IPS-18c (cell line): ENCODE results near the gene MBNL1.

Experiments used
- H3K4me3 ChIP-seq: 2 replicates; pipeline ENCODE4 v1.7.0; 2013; ENCODE audit warnings: low read depth, mild to moderate bottlenecking, low read length, moderate library complexity; ENCODE audit not compliant: insufficient read depth
- H3K9me3 ChIP-seq: one replicate; pipeline ENCODE4 v1.6.1; 2013; ENCODE audit warnings: mild to moderate bottlenecking, low read length, moderate library complexity; ENCODE audit not compliant: control insufficient read depth, insufficient read depth

The MBNL1 gene

GRCh38 chr3:152345233-152345632, 76.5 kb downstream of the MBNL1 start:
- Histone ChIP-seq H3K4me3 (no peak overlapping the region), H3K9me3 (no peaks in the 10 kb centered on the region)

- H3K9me3 ChIP-seq: no peaks in the 10 kb centered on the region
Measured at GRCh38 chr3:152346058-152346457, 77.3 kb downstream of the MBNL1 start.

GRCh38 chr3:152346740-152347139, 78.0 kb downstream of the MBNL1 start:
- no peaks in the 10 kb centered on the region for H3K9me3 ChIP-seq
- H3K4me3 ChIP-seq: no peak overlapping the region

More at GRCh38 chr3:152346058-152346457, 77.3 kb downstream of the MBNL1 start:
- no peak overlapping the region for H3K4me3 ChIP-seq

GRCh38 chr3:152348436-152349177, 79.9 kb downstream of the MBNL1 start:
- Histone ChIP-seq H3K4me3 (no peak overlapping the region), H3K9me3 (no peaks in the 10 kb centered on the region)

- Histone ChIP-seq H3K9me3 (no peaks in the 10 kb centered on the region), H3K4me3 (no peak overlapping the region)
Measured at GRCh38 chr3:152349392-152349791, 80.7 kb downstream of the MBNL1 start.

- H3K4me3 ChIP-seq: no peak overlapping the region
- no peaks in the 10 kb centered on the region for H3K9me3 ChIP-seq
Measured at GRCh38 chr3:152350139-152350538, 81.4 kb downstream of the MBNL1 start.

GRCh38 chr3:152350776-152351175, 82.0 kb downstream of the MBNL1 start:
- Histone ChIP-seq H3K9me3 (no peaks in the 10 kb centered on the region), H3K4me3 (no peak overlapping the region)

GRCh38 chr3:152352554-152352953, 83.8 kb downstream of the MBNL1 start:
- H3K4me3 ChIP-seq: no peak overlapping the region
- H3K9me3 ChIP-seq: no peaks in the 10 kb centered on the region

- no peak overlapping the region for H3K4me3 ChIP-seq
- no peaks in the 10 kb centered on the region for H3K9me3 ChIP-seq
Measured at GRCh38 chr3:152353578-152353977, 84.8 kb downstream of the MBNL1 start.

GRCh38 chr3:152355744-152356665, 87.3 kb downstream of the MBNL1 start:
- Histone ChIP-seq H3K9me3 (no peaks in the 10 kb centered on the region), H3K4me3 (no peak overlapping the region)

GRCh38 chr3:152356870-152357276, 88.1 kb downstream of the MBNL1 start:
- no peaks in the 10 kb centered on the region for H3K9me3 ChIP-seq
- H3K4me3 ChIP-seq: no peak overlapping the region

- H3K4me3 ChIP-seq: no peak overlapping the region
- H3K9me3 ChIP-seq: no peaks in the 10 kb centered on the region
Measured at GRCh38 chr3:152357587-152357986, 88.9 kb downstream of the MBNL1 start.

- Histone ChIP-seq H3K4me3 (no peak overlapping the region), H3K9me3 (no peaks in the 10 kb centered on the region)
Measured at GRCh38 chr3:152359385-152360248, 90.9 kb downstream of the MBNL1 start.

GRCh38 chr3:152360302-152360701, 91.6 kb downstream of the MBNL1 start:
- H3K9me3 ChIP-seq: no peaks in the 10 kb centered on the region
- no peak overlapping the region for H3K4me3 ChIP-seq

GRCh38 chr3:152360966-152361365, 92.2 kb downstream of the MBNL1 start:
- H3K4me3 ChIP-seq: no peak overlapping the region
- H3K9me3 ChIP-seq: no peaks in the 10 kb centered on the region

GRCh38 chr3:152362086-152362485, 93.4 kb downstream of the MBNL1 start:
- Histone ChIP-seq H3K4me3 (no peak overlapping the region), H3K9me3 (no peaks in the 10 kb centered on the region)

- H3K4me3 ChIP-seq: no peak overlapping the region
- no peaks in the 10 kb centered on the region for H3K9me3 ChIP-seq
Measured at GRCh38 chr3:152364237-152364636, 95.5 kb downstream of the MBNL1 start.
